Activated CD8-positive, alpha-beta memory T cell treated with anti-CD3 and anti-CD28 coated beads, Interleukin-2, amount 50 U/mL, for 1 hour (primary cell): ENCODE measurements around the gene ZNF646.

Experiments used
- DNase-seq: peaks from one replicate; pipeline ENCODE4 v3.0.0-alpha.2; 2020; ENCODE audit errors: extremely low read depth

The ZNF646 gene

GRCh38 chr16:31130899-31131298, 56.7 kb downstream of the ZNF646 start:
- no peak for DNase-seq

- DNase-seq = no peak
These were observed 57.2 kb downstream of the ZNF646 start for GRCh38 chr16:31131416-31131815.

- no peak for DNase-seq
These were observed 57.6 kb downstream of the ZNF646 start for GRCh38 chr16:31131841-31132271.

GRCh38 chr16:31132303-31132979, 58.2 kb downstream of the ZNF646 start:
- DNase-seq = no peak

GRCh38 chr16:31133046-31133501, 58.9 kb downstream of the ZNF646 start:
- DNase-seq = no peak
